Psoas muscle (tissue), 8 donors: Measurements from ENCODE around the gene ZNF318. TPM values are rescaled to one million over a fixed set of nuclear protein-coding genes. Genes with fewer than 3 reads are reported as not detected.

Experiments
- ATAC-seq, 4 donors: fragments of 200-7000 bp; cut with Tn5 transposase; one replicate each; pipeline ENCODE4 v1.9.1; 2020; ENCODE audit warnings: moderate library complexity in 3 of 4, mild to moderate bottlenecking in 2 of 4
- DNase-seq, 2 donors: peaks; one replicate each; pipeline ENCODE4 v3.0.0-alpha.2; 2020
- H3K27ac ChIP-seq: fragments of 200-600 bp; one replicate; pipeline ENCODE4 v1.8.0; 2022
- H3K27me3 ChIP-seq, 3 donors: fragments of 200-600 bp in 1 of 3; one replicate each; pipeline versions ENCODE4 v1.6.1 to v1.8.0; 2013 to 2022; ENCODE audit warnings: low read length in 2 of 3, mild to moderate bottlenecking in 2 of 3, moderate library complexity in 1 of 3; ENCODE audit not compliant: insufficient read depth in 3 of 3
- H3K36me3 ChIP-seq, 2 donors: fragments of 200-600 bp in 1 of 2; one replicate each; pipeline versions ENCODE4 v1.6.1 to v1.8.0; 2013 to 2022; ENCODE audit warnings: low read depth in 1 of 2, mild to moderate bottlenecking in 1 of 2, moderate library complexity in 1 of 2; ENCODE audit not compliant: insufficient read depth in 1 of 2
- H3K4me1 ChIP-seq: fragments of 200-600 bp; one replicate; pipeline ENCODE4 v1.8.0; 2022
- H3K4me3 ChIP-seq: fragments of 200-600 bp; one replicate; pipeline ENCODE4 v1.8.0; 2022; ENCODE audit warnings: mild to moderate bottlenecking
- H3K9me3 ChIP-seq: fragments of 200-600 bp; one replicate; pipeline ENCODE4 v1.8.0; 2022
- WGBS, 3 donors: extraction: QIAGEN DNeasy Blood & Tissue Kit; methylation state at CpG; one replicate each; pipeline versions ENCODE4 v1.1.6 to v1.1.7; 2013; 5-methylcytosine and 5-hydroxymethylcytosine counted together
- intact Hi-C, 2 donors: fragments of 100-400 bp; cut with DNase I; formaldehyde crosslinking; loops; one replicate each; pipeline versions ENCODE4 v1.11.0 to v1.14.2; 2022
- polyA plus RNA-seq, 3 donors: library from polyadenylated mRNA; stranded (reverse); fragments of 200-250 nt; gene quantifications; one replicate each; pipeline ENCODE4 v1.2.3, GENCODE V29; 2013
- total RNA-seq, 4 donors: library from RNA; stranded (reverse); fragmentation: NEBNext Ultra II Directional in 2 of 4; extraction: Animal tissue kit (Norgen Biotek cat#: 25700) in 2 of 4; gene quantifications; one replicate each; pipeline versions ENCODE4 v1.2.1 to v1.2.4, GENCODE V29; 2021 to 2023
- TF ChIP-seq, protein P1 (sequence below): fragments of 200-600 bp; IDR thresholded peaks from one replicate; pipeline ENCODE4 v1.8.0; 2022; ENCODE audit warnings: antibody characterized with exemption
- donor health status: healthy with polysubstance abuse.
- donor health status: DM: no; HTN: no; CAD: no; lungs with moderate emphysema.
- donor health status: Bipolar disorder and iron deficiency.
- donor health status: healthy.
- donor health status: DM: yes; HTN: yes; CAD: no.
- donor health status: DM: no; HTN: no; CAD: no.
- donor health status: DM: no; HTN: no; CAD: no.
- donor health status: DM: yes; HTN: yes; CAD: no.

ZNF318 gene
- total and polyA plus RNA-seq, 7 donors, result 3.4 to 14.3 (median 9.0) TPM

GRCh38 chr6:43302126-43302525, 67.3 kb downstream of the ZNF318 start:
- H3K27me3 ChIP-seq, result peaks cover 0 to 37% (median 3%) of the 10 kb centered on the region in 3 donors
- DNase-seq (no peak), ATAC-seq (no peak)
- 57 to 69% (median 57%) methylated on average over 19 of the region's 19 CpGs for WGBS, 3 donors
- no peaks in the 10 kb centered on the region for H3K36me3 ChIP-seq
- no peak overlapping the region for H3K27ac ChIP-seq
- H3K9me3 ChIP-seq, result no peaks in the 10 kb centered on the region
- TF ChIP-seq, protein P1, sequence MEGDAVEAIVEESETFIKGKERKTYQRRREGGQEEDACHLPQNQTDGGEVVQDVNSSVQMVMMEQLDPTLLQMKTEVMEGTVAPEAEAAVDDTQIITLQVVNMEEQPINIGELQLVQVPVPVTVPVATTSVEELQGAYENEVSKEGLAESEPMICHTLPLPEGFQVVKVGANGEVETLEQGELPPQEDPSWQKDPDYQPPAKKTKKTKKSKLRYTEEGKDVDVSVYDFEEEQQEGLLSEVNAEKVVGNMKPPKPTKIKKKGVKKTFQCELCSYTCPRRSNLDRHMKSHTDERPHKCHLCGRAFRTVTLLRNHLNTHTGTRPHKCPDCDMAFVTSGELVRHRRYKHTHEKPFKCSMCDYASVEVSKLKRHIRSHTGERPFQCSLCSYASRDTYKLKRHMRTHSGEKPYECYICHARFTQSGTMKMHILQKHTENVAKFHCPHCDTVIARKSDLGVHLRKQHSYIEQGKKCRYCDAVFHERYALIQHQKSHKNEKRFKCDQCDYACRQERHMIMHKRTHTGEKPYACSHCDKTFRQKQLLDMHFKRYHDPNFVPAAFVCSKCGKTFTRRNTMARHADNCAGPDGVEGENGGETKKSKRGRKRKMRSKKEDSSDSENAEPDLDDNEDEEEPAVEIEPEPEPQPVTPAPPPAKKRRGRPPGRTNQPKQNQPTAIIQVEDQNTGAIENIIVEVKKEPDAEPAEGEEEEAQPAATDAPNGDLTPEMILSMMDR, result no peak
- H3K4me1 ChIP-seq, result no peaks in the 10 kb centered on the region
- H3K4me3 ChIP-seq, result no peak overlapping the region
- intact Hi-C loops, result no loop called here

- H3K27ac ChIP-seq, result no peak overlapping the region
- H3K27me3 ChIP-seq, result peaks cover 0 to 29% (median 3%) of the 10 kb centered on the region in 3 donors
- WGBS, 3 donors, result 82 to 85% (median 82%) methylated on average over 15 of the region's 15 CpGs
- no peaks in the 10 kb centered on the region for H3K4me1 ChIP-seq
- intact Hi-C loops, result no loop called here
- no peaks in the 10 kb centered on the region for H3K36me3 ChIP-seq
- no peak overlapping the region for H3K4me3 ChIP-seq
- TF ChIP-seq, protein P1, result no peak
- H3K9me3 ChIP-seq, result no peaks in the 10 kb centered on the region
- DNase-seq (no peak), ATAC-seq (no peak)
These were observed 68.2 kb downstream of the ZNF318 start for GRCh38 chr6:43301081-43301870.

- DNase-seq (no peak), ATAC-seq (no peak)
- WGBS, 3 donors, result 71 to 74% (median 72%) methylated on average over 18 of the region's 18 CpGs
- intact Hi-C loops, result no loop called here
- Histone ChIP-seq H3K36me3 (no peaks in the 10 kb centered on the region), H3K9me3 (no peaks in the 10 kb centered on the region), H3K4me1 (no peaks in the 10 kb centered on the region), H3K27me3 (peaks cover 0 to 29% (median 3%) of the 10 kb centered on the region in 3 donors), H3K27ac (no peak overlapping the region), H3K4me3 (no peak overlapping the region)
- TF ChIP-seq, protein P1, result no peak
These were observed 69.8 kb downstream of the ZNF318 start for GRCh38 chr6:43299338-43300293.

DNA sequence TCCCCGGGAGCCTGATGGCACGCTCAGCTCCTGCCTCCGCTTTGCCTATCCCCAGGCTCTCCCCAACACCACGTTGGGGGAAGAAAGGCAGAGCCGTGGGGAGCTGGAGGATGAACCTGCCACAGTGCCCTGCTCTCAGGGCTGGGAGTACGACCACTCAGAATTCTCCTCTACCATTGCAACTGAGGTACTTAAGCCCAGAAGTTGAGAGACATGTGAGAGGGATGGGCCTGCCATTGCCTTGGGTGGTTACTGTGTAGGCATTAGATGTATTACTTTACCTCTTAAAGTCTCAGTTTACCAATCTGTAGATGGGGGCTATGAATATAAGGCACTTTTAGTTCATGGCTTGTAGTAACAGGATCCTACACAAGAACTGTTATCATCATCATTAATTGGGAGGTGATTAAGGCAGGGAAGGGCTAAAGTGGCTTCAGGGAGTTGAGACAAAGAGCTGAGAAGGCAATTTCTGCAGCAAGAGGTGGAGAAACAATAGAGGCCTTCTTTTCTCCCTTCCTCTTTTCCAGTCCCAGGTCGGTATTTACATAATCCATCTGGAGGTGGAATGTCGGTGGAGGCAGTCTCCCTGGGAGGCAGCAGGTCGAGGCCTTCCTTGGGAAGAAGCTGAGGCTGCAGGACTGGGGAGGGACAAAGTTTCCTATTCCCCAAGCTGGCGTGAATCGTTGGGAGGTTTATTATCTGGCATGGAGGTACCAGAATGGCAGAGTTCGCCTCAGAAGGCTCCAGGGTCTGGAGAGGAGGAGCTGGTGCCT, 70.7 kb downstream of the ZNF318 start:
- ATAC-seq, result no peak
- 60 to 65% (median 63%) methylated on average over 12 of the region's 12 CpGs for WGBS, 3 donors
- Histone ChIP-seq H3K27me3 (peaks cover 0 to 28% (median 3%) of the 10 kb centered on the region in 3 donors), H3K4me1 (no peaks in the 10 kb centered on the region), H3K36me3 (no peaks in the 10 kb centered on the region), H3K9me3 (no peaks in the 10 kb centered on the region), H3K4me3 (no peak overlapping the region), H3K27ac (no peak overlapping the region)
- intact Hi-C loops, result no loop called here
- TF ChIP-seq, protein P1, result no peak
- DNase-seq, result no peak
